ENCODE measurements around the gene SLC24A3. TPM values are rescaled to one million over a fixed set of nuclear protein-coding genes. Genes with fewer than 3 reads are reported as not detected.

Gene SLC24A3
- total RNA-seq, 1 experiment from 2014 or later, result 0.14 TPM

- Mint-ChIP-seq H3K4me3 (ENCODE audit: unreplicated experiment) (no peak overlapping the region), H3K27ac (ENCODE audit: unreplicated experiment) (no peak overlapping the region), H3K4me1 (ENCODE audit: low read depth, unreplicated experiment) (no peaks in the 10 kb centered on the region), H3K9me3 (ENCODE audit: unreplicated experiment) (no peaks in the 10 kb centered on the region), H3K36me3 (ENCODE audit: insufficient read depth, unreplicated experiment) (no peaks in the 10 kb centered on the region), H3K27me3 (ENCODE audit: insufficient read depth, unreplicated experiment) (peaks cover 7% of the 10 kb centered on the region)
- Histone ChIP-seq H3K9me3 (no peaks in the 10 kb centered on the region), H3K27me3 (replicated peaks; ENCODE audit: control insufficient read depth, insufficient read depth, low read length) (no peaks in the 10 kb centered on the region; the same call in 1 of the 2 replicates), H3K4me3 (ENCODE audit: low read depth, low read length) (no peak overlapping the region), H3K4me1 (no peaks in the 10 kb centered on the region), H3K36me3 (ENCODE audit: control insufficient read depth, insufficient read depth, low read length) (no peaks in the 10 kb centered on the region)
- TF ChIP-seq CTCF (IDR thresholded peaks at IDR 0.05; ENCODE audit: insufficient read depth in 1 of 2, low read depth in 1 of 2, low read length in 1 of 2, severe bottlenecking in 1 of 2, unreplicated experiment in 1 of 2), result no peak
- CTCF ChIA-PET, result no interaction called here
- POLR2A ChIA-PET, result no interaction called here
- DNase-seq, result no peak
- intact Hi-C loops (cut with micrococcal nuclease; ENCODE audit: unreplicated experiment), result no loop called here
- no TSS peak for BruUV-seq (replicated peaks)
These were observed 381.3 kb downstream of the SLC24A3 start for GRCh38 chr20:19593762-19594161.

GRCh38 chr20:19594896-19595295, 382.5 kb downstream of the SLC24A3 start:
- peaks cover 7% of the 10 kb centered on the region for H3K27me3 Mint-ChIP-seq (ENCODE audit: insufficient read depth, unreplicated experiment)

GRCh38 chr20:19598117-19598850, 385.8 kb downstream of the SLC24A3 start:
- no TSS peak for BruUV-seq (replicated peaks)
- Histone ChIP-seq H3K4me3 (ENCODE audit: low read depth, low read length) (no peak overlapping the region), H3K4me1 (no peaks in the 10 kb centered on the region), H3K27me3 (replicated peaks; ENCODE audit: control insufficient read depth, insufficient read depth, low read length) (no peaks in the 10 kb centered on the region; the same call in 1 of the 2 replicates), H3K36me3 (ENCODE audit: control insufficient read depth, insufficient read depth, low read length) (no peaks in the 10 kb centered on the region), H3K9me3 (no peaks in the 10 kb centered on the region)
- Mint-ChIP-seq H3K9me3 (ENCODE audit: unreplicated experiment) (no peaks in the 10 kb centered on the region), H3K27ac (ENCODE audit: unreplicated experiment) (no peak overlapping the region), H3K4me3 (ENCODE audit: unreplicated experiment) (no peak overlapping the region), H3K27me3 (ENCODE audit: insufficient read depth, unreplicated experiment) (peaks cover 7% of the 10 kb centered on the region), H3K4me1 (ENCODE audit: low read depth, unreplicated experiment) (no peaks in the 10 kb centered on the region), H3K36me3 (ENCODE audit: insufficient read depth, unreplicated experiment) (no peaks in the 10 kb centered on the region)
- CTCF ChIA-PET, result no interaction called here
- no peak for TF ChIP-seq CTCF (IDR thresholded peaks at IDR 0.05; ENCODE audit: insufficient read depth in 1 of 2, low read depth in 1 of 2, low read length in 1 of 2, severe bottlenecking in 1 of 2, unreplicated experiment in 1 of 2)
- intact Hi-C loops (cut with micrococcal nuclease; ENCODE audit: unreplicated experiment), result no loop called here
- POLR2A ChIA-PET, result no interaction called here
- DNase-seq, result no peak

More at GRCh38 chr20:19594896-19595295, 382.5 kb downstream of the SLC24A3 start:
- no peaks in the 10 kb centered on the region; the same call in 1 of the 2 replicates for H3K27me3 ChIP-seq (replicated peaks; ENCODE audit: control insufficient read depth, insufficient read depth, low read length)
- Mint-ChIP-seq H3K27ac (ENCODE audit: unreplicated experiment) (no peak overlapping the region), H3K4me1 (ENCODE audit: low read depth, unreplicated experiment) (no peaks in the 10 kb centered on the region), H3K9me3 (ENCODE audit: unreplicated experiment) (no peaks in the 10 kb centered on the region), H3K36me3 (ENCODE audit: insufficient read depth, unreplicated experiment) (no peaks in the 10 kb centered on the region), H3K4me3 (ENCODE audit: unreplicated experiment) (no peak overlapping the region)
- H3K36me3 ChIP-seq (ENCODE audit: control insufficient read depth, insufficient read depth, low read length), result no peaks in the 10 kb centered on the region
- no peak for TF ChIP-seq CTCF (IDR thresholded peaks at IDR 0.05; ENCODE audit: insufficient read depth in 1 of 2, low read depth in 1 of 2, low read length in 1 of 2, severe bottlenecking in 1 of 2, unreplicated experiment in 1 of 2)
- intact Hi-C loops (cut with micrococcal nuclease; ENCODE audit: unreplicated experiment), result no loop called here
- BruUV-seq (replicated peaks), result no TSS peak
- POLR2A ChIA-PET, result no interaction called here
- no peak for DNase-seq
- no peaks in the 10 kb centered on the region for H3K9me3 ChIP-seq
- H3K4me1 ChIP-seq, result no peaks in the 10 kb centered on the region
- CTCF ChIA-PET, result no interaction called here
- no peak overlapping the region for H3K4me3 ChIP-seq (ENCODE audit: low read depth, low read length)
